Activated CD4-positive, CD25-positive, alpha-beta regulatory T cell treated with anti-CD3 and anti-CD28 coated beads, Interleukin-2, amount 50 U/mL, for 72 hours (primary cell): ENCODE measurements around the gene DCUN1D2.

Experiments
- DNase-seq: peaks from one replicate; pipeline ENCODE4 v3.0.0; 2021

Gene DCUN1D2

DNA sequence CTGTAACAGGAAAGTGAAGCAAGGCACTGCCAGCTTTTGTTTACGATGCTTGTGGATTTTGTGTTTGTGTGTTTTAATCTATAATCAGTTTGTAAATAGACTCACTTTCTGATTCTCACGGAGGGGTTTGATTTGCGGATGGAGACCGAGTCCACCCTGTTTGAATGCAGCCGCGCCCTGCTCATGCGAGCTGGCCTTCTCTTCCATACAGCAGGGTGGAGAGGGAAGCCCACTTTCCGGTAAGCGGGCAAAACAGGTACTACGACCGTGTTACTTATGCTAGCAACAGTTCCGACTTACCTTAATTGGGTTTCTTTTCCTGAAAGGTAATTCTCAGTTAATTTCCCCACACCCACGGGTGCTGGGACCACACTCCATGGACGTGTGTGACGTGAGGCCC is 70.3 kb downstream of the DCUN1D2 start:
- no peak for DNase-seq

DNA sequence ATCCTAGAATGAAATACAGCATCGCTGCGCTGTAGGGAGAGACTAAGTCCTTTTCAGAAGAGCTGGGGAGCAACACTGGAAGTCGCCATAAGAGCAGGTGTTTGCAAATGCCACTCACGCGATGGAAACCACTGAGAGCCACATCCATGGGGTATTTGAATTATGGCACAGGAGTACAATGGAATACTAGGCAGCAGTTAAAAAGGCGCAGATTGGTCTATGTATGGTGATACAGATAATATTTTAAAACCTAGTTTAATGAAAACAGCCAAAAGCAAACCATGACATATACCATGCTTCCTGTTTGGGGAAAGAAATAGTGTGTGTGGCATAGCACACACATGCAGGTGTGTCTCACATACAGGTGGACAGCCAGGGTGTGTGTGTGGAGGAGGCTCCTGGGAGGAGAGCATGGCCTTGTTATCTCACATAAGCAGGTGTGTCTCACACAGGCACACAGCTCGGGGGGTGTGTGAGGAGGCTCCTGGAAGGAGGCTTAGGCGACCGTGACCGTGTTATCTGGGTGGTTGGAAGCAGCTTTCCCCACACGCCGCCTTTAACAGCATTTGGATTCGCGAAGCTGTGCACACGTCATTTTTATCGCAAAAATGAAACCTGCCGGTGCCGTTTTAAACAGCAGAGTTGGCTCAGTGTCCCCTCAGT is 70.8 kb downstream of the DCUN1D2 start:
- no peak for DNase-seq

DNA sequence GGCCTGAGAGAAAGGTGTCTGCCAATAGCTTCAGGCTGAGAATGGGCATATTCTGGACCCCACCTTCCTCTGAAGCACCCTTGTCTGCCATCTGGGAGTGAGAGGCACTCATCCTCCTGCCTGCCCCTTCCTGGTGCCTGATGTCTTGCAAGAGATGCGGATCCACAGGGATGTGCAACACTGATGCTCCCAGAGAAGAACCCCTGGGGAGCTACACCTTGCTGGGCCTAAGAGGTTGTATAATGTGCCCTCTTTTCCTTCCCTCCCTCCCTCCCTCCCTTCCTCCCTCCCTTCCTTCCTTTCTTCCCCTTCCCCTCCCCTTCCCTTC is 71.8 kb downstream of the DCUN1D2 start:
- DNase-seq: no peak

DNA sequence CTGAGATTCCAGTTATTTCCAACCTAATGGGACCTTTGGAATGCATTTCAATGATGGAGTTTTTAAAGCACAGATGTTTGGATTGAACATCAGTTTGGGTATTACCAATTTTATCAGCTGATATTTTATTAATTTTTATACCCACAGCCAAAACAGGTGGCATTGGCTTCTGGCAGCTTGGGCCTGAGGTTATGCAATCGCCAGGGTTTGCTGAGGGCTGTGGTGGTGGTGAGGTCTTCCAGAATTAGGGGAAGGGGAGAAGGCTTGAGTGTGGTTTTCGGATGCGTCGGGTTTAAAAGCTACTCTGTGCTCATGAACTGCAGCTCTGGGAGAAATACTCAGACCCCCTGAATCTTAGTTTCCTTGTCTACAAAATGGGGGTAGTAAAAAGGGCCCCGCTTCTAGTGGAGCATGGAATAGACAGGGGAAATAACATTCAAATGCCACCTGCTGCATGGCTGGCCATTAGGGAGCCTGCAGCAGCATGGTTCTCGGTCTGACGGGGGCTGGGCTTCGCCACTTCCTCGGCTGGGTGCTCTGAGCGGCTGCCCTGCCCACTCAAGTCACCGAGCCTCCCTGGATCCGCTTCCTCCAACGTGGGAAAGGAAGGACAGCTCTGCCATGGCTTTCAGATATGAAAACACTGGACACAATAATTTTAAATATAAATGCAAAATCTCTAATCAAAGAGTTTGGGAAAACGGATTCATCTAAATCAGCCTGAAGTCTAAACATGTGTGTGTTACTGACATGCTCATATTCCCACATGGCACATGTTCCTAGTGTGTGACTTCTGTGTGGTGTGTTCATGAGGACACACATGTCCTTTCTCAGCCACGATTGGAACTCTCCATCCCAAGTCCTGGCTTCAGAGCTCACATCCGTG is 72.4 kb downstream of the DCUN1D2 start:
- DNase-seq: no peak

DNA sequence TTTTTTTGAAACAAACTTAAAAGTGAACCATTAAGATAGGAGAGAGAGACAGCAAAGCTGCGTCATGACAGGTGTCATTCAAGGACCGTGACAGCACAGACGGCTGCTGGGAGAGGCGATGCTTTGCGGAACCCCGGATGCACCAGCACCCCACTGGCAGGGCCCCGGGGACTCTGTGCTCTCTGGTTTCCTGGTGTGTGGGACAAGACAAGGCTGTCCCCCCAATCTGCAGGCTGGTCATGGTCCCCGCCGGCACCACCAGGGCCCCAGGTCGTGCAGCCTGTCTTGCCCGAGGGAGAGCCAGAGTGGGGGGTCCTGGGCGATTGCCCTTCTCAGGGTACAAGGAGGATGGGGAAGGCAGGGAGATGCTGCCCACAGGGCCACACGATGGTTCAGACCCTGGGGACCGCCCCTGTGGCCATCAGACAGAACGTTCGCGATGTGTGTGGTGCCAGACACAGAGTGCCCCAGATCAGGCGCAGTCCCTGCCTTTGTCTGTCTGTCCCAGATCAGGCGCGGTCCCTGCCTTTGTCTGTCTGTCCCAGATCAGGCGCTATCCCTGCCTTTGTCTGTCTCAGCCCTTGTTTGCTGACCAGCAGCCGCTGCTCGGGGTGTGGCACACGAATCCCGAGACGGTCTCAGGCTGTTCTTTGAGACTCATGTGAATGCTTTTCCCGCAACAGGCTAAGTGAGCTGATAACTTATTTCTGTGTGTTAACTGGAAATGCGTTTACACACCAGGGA is 73.3 kb downstream of the DCUN1D2 start:
- DNase-seq: no peak

DNA sequence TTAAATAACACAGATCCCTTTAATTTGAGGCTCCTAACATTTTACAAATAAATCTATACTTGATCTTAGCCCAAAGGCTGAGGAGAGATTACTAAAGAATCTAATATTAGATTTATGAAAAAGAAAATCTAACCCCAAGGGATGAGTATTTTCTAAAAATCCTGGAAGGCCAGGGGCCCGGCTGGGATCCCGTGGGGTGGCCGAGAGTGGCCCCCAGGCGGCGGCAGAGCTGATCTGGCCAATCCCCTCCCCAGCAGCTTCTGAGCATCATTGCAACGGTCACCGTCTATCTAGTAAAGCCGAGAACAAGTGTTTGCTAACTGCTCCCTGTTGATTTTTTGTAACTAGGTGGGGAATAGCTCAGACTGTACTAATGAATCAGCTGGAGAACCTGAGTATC is 74.7 kb downstream of the DCUN1D2 start:
- no peak for DNase-seq

DNA sequence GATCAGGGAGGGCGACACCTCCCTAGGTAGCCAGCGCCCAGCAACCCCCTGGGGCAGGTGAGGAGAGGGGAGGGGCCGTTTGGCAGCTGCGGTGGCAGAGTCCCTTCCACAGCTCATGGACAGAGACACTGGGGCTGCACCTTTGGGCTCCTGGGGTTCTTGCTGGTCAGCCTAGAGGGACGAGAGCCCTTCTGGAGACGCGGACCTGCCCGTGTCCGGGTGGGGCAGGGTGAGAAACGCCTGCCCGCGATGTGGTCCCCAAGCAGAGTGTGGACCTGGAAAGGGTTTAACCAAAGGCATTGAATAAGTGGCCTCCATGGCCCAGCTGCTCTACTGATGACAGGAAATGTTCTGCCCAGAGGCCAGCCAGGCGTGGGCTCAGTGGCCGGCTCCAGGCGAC is 75.5 kb downstream of the DCUN1D2 start:
- no peak for DNase-seq

DNA sequence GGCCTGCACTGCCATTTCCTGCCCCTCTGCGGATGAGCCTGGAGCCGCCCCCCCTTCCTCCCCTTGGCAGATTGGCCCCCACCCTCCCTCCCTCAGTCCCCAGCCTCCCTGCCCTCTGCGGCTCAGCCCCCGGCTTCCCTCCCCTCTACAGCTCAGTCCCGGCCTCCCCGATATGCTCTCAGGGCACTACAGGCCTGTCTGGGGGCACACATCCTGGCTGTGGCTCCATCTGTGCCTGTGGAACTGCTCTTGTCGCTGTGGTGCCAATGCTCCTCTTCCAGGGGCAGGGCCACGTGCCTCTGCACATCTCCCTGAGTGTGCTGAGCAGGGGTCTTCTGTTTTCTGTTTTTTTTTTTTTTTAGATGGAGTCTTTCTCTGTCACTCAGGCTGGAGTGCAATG is 76.2 kb downstream of the DCUN1D2 start:
- no peak for DNase-seq

DNA sequence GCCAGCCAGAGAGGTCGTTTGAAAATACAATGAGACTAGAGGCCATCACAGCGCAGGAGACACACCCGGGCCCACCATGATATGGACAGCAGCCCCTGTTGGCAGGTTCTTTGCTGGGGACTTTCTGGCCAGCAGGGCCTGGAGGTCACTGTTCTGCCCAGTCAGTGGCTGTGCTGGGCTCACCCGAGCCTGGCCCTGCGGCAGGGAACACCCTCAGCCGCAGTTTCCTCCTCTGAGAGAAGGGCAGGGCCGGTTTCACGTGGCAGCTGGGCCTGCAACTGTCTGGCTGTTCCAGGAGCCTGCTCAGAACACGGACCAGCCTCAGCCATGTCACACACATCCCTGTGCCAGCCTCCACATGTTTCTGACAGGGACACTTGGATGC is 76.6 kb downstream of the DCUN1D2 start:
- no peak for DNase-seq

DNA sequence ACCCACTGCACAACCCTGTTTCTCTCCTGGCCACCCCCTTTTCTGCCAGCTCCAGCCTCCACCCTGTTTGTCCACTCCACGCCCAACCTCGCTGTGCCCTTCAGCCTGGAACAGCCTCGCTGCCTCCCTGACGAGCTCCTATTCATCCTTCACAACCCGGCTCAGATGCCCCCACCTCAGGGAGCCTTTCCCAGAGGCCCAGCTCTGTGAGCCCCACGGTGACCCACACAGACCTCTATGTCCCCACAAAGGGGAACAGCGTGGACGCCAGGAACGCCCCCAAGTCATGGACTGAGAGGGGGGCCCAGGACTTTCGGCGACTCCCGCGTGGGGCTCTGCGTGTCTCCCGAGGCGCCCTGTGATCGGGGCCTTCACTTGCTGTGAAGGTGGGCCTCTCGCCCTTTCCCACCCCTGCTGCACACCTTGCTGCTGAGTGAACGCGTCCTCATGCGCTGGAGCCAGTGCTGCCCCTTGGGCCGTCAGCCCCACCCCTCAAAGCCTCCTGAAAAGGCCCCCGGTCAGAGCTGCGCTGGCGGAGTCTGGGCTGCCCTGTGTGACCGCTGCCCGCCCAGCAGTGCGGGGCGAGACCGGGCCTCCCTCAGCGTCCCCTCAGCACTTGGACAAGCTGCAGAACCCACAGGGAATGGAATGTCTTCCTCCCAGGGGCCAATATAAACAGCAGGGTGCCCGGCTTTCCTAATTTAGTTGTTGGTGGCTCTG is 77.2 kb downstream of the DCUN1D2 start:
- no peak for DNase-seq

DNA sequence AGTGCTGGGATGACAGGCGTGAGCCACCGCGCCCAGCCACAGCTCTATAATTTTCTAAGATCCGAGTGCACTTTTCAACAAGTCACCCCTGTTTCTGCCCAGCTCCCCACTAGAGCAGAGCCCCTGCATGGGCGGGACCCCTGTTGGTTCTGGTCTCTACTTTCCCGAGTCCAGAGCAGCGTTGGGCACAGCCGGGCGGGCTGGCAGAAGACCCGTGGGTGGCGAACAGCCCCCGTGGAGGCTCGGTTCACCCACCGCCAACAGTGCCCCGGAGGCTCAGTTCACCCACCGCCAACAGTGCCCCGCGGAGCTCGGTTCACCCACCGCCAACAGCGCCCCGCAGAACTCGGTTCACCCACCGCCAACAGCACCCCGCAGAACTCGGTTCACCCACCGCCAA is 78.1 kb downstream of the DCUN1D2 start:
- DNase-seq: no peak

DNA sequence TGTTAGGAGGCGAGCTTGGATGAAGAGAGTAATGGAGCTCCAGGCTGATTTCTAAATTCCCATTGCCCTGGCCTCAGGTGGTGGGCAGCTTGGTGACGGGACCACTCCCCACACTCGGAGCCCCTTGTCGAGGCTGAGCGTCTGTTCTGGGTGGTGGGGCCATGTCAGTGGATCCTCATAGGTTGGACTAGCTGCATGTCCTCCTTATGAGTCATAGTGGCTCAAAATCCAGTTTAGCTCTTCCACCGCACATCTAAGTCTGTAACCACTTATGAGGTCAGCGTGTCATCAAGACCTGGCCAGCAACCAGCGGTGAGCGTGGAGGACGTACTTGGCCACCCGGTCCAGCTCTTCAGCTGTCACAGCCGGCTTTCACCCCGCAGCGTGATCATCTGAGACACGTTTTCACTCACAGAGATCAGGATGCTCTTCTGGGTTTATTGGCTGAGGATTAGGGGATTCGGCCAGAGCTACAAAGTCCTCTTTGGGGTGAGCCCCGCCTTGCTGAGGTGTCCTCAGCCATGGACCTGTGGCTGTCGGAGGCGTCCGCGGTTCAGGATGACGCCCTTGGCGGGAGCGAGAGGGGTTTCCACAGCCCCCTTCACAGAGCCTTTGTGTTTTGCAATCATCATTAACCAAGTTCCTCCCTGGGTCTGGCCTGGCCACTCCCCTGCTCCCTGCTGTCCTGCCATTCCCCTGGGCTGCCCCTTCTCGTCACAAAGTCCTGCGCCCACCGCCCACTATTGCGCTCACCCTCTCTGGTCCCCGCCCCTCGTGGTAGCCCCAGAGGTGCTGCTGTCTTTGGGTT is 79.1 kb downstream of the DCUN1D2 start:
- no peak for DNase-seq

DNA sequence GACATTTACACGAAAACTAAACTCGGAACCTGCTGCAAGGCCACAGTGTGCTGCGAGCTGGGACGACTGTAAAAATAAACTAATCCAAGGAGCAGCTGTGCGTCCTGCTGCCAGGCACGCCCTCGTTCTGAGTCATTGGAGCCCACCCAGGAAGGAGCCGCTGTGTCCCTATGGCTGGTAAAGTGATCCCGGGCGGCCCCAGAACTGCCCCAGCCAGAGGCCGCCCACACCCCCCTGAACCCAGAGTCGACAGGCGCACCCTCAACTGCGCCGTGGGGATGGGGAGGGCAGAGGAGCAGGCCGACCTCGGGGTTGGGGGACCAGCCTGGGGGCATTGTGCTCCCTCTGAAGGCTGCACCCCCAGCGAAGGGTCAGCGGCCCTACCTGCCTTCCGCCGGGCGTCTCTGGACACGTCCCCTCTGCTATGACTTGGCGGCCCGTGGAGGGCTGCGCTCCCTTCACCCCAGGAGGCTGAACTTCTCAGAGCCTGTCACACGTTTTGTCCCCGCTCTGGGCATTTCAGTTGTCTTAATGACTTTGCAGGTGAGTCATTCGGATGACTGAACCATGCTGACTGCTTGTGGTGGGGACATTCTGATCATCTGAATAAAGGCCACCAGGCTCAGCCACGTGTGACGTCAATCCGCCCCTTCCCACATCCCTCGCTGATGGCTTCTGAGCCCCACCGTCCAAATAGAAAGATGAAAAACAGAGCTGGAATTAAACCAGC is 79.9 kb downstream of the DCUN1D2 start:
- no peak for DNase-seq

DNA sequence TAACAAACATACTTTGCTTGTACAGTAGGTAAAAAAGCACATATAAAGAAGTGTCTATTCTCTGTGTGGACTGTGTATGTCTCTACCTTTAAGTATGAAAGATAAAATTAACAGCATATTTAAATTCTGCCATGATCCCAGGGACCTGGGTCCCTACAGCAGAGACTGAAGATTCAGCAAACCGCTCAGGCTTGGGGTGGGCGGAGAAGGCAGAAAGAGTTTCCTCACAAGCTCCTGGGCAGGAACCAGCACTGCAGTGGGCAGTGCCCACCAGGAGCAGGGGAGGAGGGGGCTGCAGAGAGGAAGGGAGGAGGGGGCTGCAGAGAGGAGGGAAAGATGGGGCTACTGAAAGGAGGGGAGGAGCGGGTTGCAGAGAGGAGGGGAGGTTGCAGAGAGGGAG is 81.9 kb downstream of the DCUN1D2 start:
- no peak for DNase-seq

DNA sequence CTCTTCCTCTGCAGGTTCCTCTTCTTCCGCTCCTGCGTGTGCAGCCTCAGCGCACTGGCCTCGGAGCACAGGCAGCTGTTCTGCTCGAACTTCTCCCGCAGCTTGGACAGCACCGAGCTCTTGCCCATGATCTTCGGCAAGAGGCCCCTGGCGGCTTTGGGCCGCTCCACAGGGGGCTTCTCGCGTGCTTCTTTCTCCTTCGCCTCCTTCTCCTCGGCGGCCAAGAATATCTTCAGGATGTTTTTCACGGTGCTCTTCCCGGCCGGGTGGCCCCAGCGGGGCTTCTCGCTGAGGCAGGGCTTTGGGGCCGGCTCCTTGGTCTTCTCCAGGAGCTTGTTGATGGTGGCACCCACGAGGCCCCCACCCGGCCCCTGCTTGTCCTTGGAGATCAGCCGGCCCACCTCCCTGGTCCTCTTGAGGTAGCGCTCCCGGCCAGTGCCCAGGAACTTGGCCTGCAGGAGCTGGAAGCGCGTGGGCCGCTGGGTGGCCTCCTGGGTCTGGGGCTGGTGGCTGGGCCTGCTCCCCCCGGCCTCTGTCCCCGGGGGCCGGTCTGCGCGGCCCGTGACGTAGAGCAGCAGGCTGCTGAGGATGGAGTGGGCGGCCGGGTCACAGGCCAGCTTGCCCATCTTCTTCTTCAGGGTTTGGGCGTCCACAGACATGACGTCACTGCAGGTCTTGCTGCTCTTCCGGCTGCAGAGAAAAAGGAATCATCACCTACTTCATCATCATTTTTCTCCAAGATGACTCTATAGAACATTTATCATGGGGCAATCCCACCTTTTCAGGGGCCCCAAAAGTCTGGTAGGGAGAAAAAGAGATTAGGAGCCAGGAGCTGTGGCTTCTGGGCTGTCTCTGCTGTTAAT is 82.7 kb downstream of the DCUN1D2 start:
- no peak for DNase-seq

DNA sequence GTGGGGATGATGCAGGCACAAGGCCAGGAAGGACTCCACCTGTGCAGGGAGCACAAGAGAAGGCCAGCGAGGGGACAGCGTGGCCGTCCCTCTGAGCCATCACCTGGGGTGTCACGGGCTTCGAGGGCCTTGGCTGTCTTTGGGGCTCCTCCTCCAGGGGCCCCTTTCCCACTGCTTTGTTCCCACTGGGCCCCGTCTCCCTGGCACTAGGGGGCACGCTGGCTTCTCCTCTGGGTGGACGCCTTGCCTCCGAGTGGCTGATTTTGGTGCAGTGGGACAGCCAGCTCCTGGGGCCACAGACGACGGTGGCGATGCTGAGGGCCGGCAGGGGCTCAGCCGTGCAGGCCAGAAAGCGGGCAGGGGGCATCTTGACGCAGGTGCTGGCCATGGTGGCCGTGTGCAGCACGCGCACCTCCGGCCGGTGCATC is 83.4 kb downstream of the DCUN1D2 start:
- no peak for DNase-seq

DNA sequence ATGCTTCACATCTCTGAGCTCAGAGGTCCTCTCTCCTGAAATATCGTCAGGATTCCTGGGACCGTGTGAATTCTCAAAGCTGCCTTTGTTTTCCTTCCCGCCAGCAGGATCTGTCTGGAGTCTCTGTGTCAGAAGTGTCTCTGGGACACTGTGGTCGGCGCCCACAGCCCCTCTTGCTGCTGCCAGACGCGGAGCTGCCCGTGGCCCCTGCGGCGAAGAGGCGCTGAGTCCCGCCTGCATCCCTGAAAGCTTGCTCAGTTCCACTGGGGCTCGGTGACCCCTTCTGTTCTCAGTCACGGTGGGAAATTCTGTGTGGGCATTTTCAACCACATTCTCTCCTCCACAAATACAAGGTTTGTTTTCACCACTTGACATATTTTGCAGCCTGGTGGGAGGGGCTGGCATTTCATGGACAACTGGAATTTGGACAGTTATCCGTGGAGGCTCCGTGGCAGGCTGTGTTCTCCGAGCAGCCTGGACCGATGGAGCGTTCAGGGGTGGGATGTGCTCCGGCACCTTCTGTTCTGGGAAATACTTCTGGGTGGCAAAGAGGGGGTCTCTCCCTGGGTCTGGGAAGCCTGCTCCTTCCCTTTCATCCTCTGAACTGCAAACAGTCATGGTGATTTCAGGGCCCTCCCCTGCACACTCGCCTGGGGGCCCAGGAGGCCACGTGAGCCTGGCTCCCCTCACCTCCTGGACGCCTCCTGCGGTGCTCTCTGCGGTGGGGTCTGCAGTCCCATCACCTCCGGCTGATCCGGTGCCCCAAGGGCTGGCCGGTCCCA is 84.0 kb downstream of the DCUN1D2 start:
- DNase-seq: no peak
